Heart left ventricle (tissue), 16 donors: Measurements from ENCODE around the gene MTHFR. TPM values are rescaled to one million over a fixed set of nuclear protein-coding genes. Genes with fewer than 3 reads are reported as not detected.

Experiments
- ATAC-seq, 4 donors: fragments of 200-7000 bp; cut with Tn5 transposase; one replicate each; pipeline ENCODE4 v1.9.1; 2020 to 2022; ENCODE audit warnings: moderate library complexity in 4 of 4, mild to moderate bottlenecking in 3 of 4, moderate number of reproducible peaks in 1 of 4
- DNase-seq, 5 donors: peaks; one replicate each; pipeline ENCODE4 v3.0.0-alpha.2; 2020
- H3K27ac ChIP-seq, 12 donors: fragments of 200-600 bp; sonication (generic) in 4 of 12; one replicate each; pipeline versions ENCODE4 v1.5.0 to v1.8.0; 2016 to 2022; ENCODE audit warnings: mild to moderate bottlenecking in 2 of 12
- H3K27me3 ChIP-seq, 9 donors: fragments of 200-600 bp; sonication (generic) in 2 of 9; one replicate each; pipeline versions ENCODE4 v1.5.1 to v1.8.0; 2016 to 2022; ENCODE audit warnings: mild to moderate bottlenecking in 3 of 9
- H3K36me3 ChIP-seq, 9 donors: fragments of 200-600 bp; sonication (generic) in 2 of 9; one replicate each; pipeline versions ENCODE4 v1.5.0 to v1.8.0; 2018 to 2022; ENCODE audit warnings: mild to moderate bottlenecking in 2 of 9
- H3K4me1 ChIP-seq, 12 donors: fragments of 200-600 bp; sonication (generic) in 4 of 12; one replicate each; pipeline versions ENCODE4 v1.5.0 to v1.8.0; 2016 to 2022; ENCODE audit warnings: mild to moderate bottlenecking in 3 of 12
- H3K4me3 ChIP-seq, 12 donors: fragments of 200-600 bp; sonication (generic) in 4 of 12; one replicate each; pipeline versions ENCODE4 v1.5.0 to v1.8.0; 2017 to 2022; ENCODE audit warnings: mild to moderate bottlenecking in 9 of 12, moderate library complexity in 4 of 12
- H3K9me3 ChIP-seq, 12 donors: fragments of 200-600 bp; sonication (generic) in 4 of 12; one replicate each; pipeline versions ENCODE4 v1.5.0 to v1.8.0; 2016 to 2022; ENCODE audit warnings: mild to moderate bottlenecking in 1 of 12
- CTCF ChIP-seq, 12 donors: fragments of 200-600 bp; sonication (generic) in 4 of 12; IDR thresholded peaks; one replicate each; pipeline versions ENCODE4 v1.5.0 to v1.8.0; 2018 to 2022; ENCODE audit warnings: antibody characterized with exemption in 12 of 12, mild to moderate bottlenecking in 5 of 12
- POLR2A ChIP-seq, 2 donors: fragments of 450-650 bp; IDR thresholded peaks; one replicate each; pipeline ENCODE4 v1.6.1; 2017; ENCODE audit warnings: antibody characterized with exemption in 2 of 2, mild to moderate bottlenecking in 2 of 2, moderate library complexity in 2 of 2
- WGBS, 4 donors: extraction: QIAGEN DNeasy Blood & Tissue Kit in 2 of 4; methylation state at CpG; one replicate each; pipeline versions ENCODE4 v1.1.5 to v1.1.7; 2013 to 2018; 5-methylcytosine and 5-hydroxymethylcytosine counted together
- intact Hi-C, 10 donors: fragments of 100-400 bp; cut with DNase I; formaldehyde crosslinking; loops; one replicate each; pipeline versions ENCODE4 v1.11.1 to v1.14.2; 2022
- polyA plus RNA-seq, 2 donors: library from polyadenylated mRNA; stranded (reverse); fragments of 200-250 nt; gene quantifications; one replicate each; pipeline ENCODE4 v1.2.3, GENCODE V29; 2013
- total RNA-seq, 9 donors: library from RNA; depleted of rRNA in 2 of 9; stranded (reverse); fragments of >200 nt in 2 of 9; fragmentation: NEBNext Ultra II Directional in 3 of 9; extraction: Animal tissue kit (Norgen Biotek cat#: 25700) in 3 of 9; gene quantifications; one replicate each; pipeline versions ENCODE4 v1.1.0 to v1.2.4, GENCODE V29; 2016 to 2023
- donor health status: ischemic (EF 13 %, LVEDD 7.1; RV severe dilation, severe dysfunction).
- donor health status: healthy with polysubstance abuse.
- donor health status: DM: no; HTN: yes; CAD: no.
- donor health status: DM: no; HTN: no; CAD: no.
- donor health status: ischemic (EF 25% LVEDD 6.9; RV normal size, moderate dysfunction).
- donor health status: ischemic (EF 25% LVEDD 5.7; RV mildly dilated, moderate dysfunction).
- donor health status: healthy.
- donor health status: DM: yes; HTN: yes; CAD: no.
- donor health status: ischemic (EF 35%, LVEDD 5.7; RV mildly dilated, moderate dysfunction).
- donor health status: nonischemic (EF 11% LVEDD 7.7; RV severe dilation, severe dysfunction).
- donor health status: DM: yes; HTN: yes; CAD: no.
- donor health status: PGD.
- donor health status: ischemic (EF 29% LVEDD 5.4; RV normal size, mild dysfunction).
- donor health status: nonischemic (EF 23%, LVEDD 6.1; RV moderate dilation, normal function).

MTHFR gene
- total and polyA plus RNA-seq, 11 donors, result 21.9 to 61.2 (median 38.1) TPM

- WGBS, 4 donors, result 83 to 89% (median 85%) methylated on average over 4 to 9 of the region's 9 CpGs
- intact Hi-C loops, result loop anchor here in 2 of 10 donors (10.0 kb wide), 1 partner anchor 133 kb away; no protein-coding TSS in a partner anchor
These were observed 26.4 kb upstream of the MTHFR start for GRCh38 chr1:11831945-11832725.

GRCh38 chr1:11828511-11828910, 22.7 kb upstream of the MTHFR start:
- intact Hi-C loops, result no loop called here
- Histone ChIP-seq H3K27me3 (no peaks in the 10 kb centered on the region), H3K4me1 (no peaks in the 10 kb centered on the region), H3K27ac (no peak overlapping the region), H3K9me3 (no peaks in the 10 kb centered on the region), H3K36me3 (peaks cover 0 to 100% (median 97%) of the 10 kb centered on the region in 9 donors), H3K4me3 (no peak overlapping the region)
- TF ChIP-seq POLR2A (IDR thresholded peaks at IDR 0.05) (no peak), CTCF (IDR thresholded peaks at IDR 0.05) (no peak)
- no peak for ATAC-seq
- WGBS, 4 donors, result 89 to 92% (median 90%) methylated on average over 19 of the region's 19 CpGs
- no peak for DNase-seq

More at GRCh38 chr1:11831945-11832725, 26.4 kb upstream of the MTHFR start:
- DNase-seq (no peak), ATAC-seq (no peak)
- Histone ChIP-seq H3K9me3 (no peaks in the 10 kb centered on the region), H3K27me3 (no peaks in the 10 kb centered on the region), H3K36me3 (peaks cover 7 to 100% (median 97%) of the 10 kb centered on the region in 9 donors), H3K4me3 (no peak overlapping the region), H3K4me1 (no peaks in the 10 kb centered on the region), H3K27ac (no peak overlapping the region)
- TF ChIP-seq POLR2A (IDR thresholded peaks at IDR 0.05) (no peak), CTCF (IDR thresholded peaks at IDR 0.05) (no peak)

GRCh38 chr1:11826946-11827345, 21.2 kb upstream of the MTHFR start:
- Histone ChIP-seq H3K9me3 (no peaks in the 10 kb centered on the region), H3K4me3 (no peak overlapping the region), H3K4me1 (no peaks in the 10 kb centered on the region), H3K27me3 (no peaks in the 10 kb centered on the region), H3K36me3 (peaks cover 0 to 100% (median 94%) of the 10 kb centered on the region in 9 donors), H3K27ac (no peak overlapping the region)
- WGBS, 4 donors, result 95 to 97% (median 96%) methylated on average over 9 of the region's 9 CpGs
- DNase-seq (no peak), ATAC-seq (no peak)
- intact Hi-C loops, result no loop called here
- TF ChIP-seq CTCF (IDR thresholded peaks at IDR 0.05), result no peak
- no peak for TF ChIP-seq POLR2A (IDR thresholded peaks at IDR 0.05)

- H3K36me3 ChIP-seq, result peaks cover 0 to 100% (median 92%) of the 10 kb centered on the region in 9 donors
- no peak overlapping the region for H3K4me3 ChIP-seq
These were observed 19.4 kb upstream of the MTHFR start for GRCh38 chr1:11825131-11825530.

More at GRCh38 chr1:11825131-11825530, 19.4 kb upstream of the MTHFR start:
- Histone ChIP-seq H3K27ac (no peak overlapping the region), H3K9me3 (no peaks in the 10 kb centered on the region), H3K27me3 (no peaks in the 10 kb centered on the region), H3K4me1 (no peaks in the 10 kb centered on the region)
- no peak for TF ChIP-seq POLR2A (IDR thresholded peaks at IDR 0.05)
- no peak for TF ChIP-seq CTCF (IDR thresholded peaks at IDR 0.05)
- WGBS, 4 donors, result 92 to 97% (median 92%) methylated on average over 7 of the region's 7 CpGs
- intact Hi-C loops, result no loop called here
- DNase-seq (no peak), ATAC-seq (no peak)
